Neural progenitor cell (in vitro differentiated cells): ENCODE results near the gene TUBA3E.
"Not testable (repeated sequence)": the region's sequence is repeated elsewhere in the genome, so short reads cannot be mapped to it uniquely, and the experiment has no call there.

ENCODE experiments used
- CTCF ChIP-seq: fragments of 200-600 bp; sonication (generic); IDR thresholded peaks from 2 replicates; pipeline ENCODE4 v1.5.1; 2017; ENCODE audit warnings: antibody characterized with exemption, mild to moderate bottlenecking
- EZH2 ChIP-seq: fragments of 200-600 bp; sonication (generic); IDR thresholded peaks from 2 replicates; pipeline ENCODE4 v1.6.1; 2017; ENCODE audit warnings: antibody characterized with exemption, mild to moderate bottlenecking, moderate library complexity
- EZH2phosphoT487 ChIP-seq: fragments of 200-600 bp; sonication (generic); IDR thresholded peaks from 2 replicates; pipeline ENCODE4 v1.6.1; 2017; ENCODE audit warnings: antibody characterized with exemption

- TF ChIP-seq CTCF, EZH2, EZH2phosphoT487: not testable (repeated sequence)
These were observed 29.8 kb upstream of the TUBA3E start for GRCh38 chr2:130228005-130228404.
